Measurements from ENCODE around the gene DISC1.

DNA sequence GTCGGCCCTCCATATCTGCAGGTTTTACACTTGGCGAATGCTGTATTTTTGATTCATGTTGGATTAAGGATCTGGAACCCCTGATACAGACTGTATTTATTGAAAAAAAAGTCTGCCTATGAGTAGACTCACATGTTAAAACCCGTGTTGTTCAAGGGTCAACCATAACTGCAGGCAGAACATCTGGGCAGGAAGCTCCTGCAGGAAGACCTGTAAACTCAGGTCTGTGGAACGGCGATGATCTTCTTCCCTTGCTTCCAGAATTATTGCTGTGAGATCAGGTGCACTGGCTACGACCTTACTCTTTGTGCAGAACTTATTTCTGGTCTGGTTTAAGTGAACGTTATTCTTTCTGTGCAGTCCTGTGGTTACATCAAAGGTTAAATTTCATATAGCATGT, 96.6 kb downstream of the DISC1 start:
- TF ChIP-seq, protein P1, sequence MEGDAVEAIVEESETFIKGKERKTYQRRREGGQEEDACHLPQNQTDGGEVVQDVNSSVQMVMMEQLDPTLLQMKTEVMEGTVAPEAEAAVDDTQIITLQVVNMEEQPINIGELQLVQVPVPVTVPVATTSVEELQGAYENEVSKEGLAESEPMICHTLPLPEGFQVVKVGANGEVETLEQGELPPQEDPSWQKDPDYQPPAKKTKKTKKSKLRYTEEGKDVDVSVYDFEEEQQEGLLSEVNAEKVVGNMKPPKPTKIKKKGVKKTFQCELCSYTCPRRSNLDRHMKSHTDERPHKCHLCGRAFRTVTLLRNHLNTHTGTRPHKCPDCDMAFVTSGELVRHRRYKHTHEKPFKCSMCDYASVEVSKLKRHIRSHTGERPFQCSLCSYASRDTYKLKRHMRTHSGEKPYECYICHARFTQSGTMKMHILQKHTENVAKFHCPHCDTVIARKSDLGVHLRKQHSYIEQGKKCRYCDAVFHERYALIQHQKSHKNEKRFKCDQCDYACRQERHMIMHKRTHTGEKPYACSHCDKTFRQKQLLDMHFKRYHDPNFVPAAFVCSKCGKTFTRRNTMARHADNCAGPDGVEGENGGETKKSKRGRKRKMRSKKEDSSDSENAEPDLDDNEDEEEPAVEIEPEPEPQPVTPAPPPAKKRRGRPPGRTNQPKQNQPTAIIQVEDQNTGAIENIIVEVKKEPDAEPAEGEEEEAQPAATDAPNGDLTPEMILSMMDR (IDR thresholded peaks at IDR 0.05) = no peak
- TF ChIP-seq POLR2A (IDR thresholded peaks at IDR 0.05) = no peak
